ENCODE measurements around the gene ERO1B. TPM values are rescaled to one million over a fixed set of nuclear protein-coding genes. Genes with fewer than 3 reads are reported as not detected.

The ERO1B gene
- total RNA-seq, 2 donors from 2014 or later: 4.9 to 5.6 TPM

GRCh38 chr1:236302941-236303340, 21.2 kb upstream of the ERO1B start:
- no peak for TF ChIP-seq CTCF (conservative IDR thresholded peaks at IDR 0.05)
- Mint-ChIP-seq H3K36me3 (ENCODE audit: low read depth) (no peaks in the 10 kb centered on the region), H3K9me3 (peaks cover 5% of the 10 kb centered on the region), H3K4me1 (peaks cover 2% of the 10 kb centered on the region), H3K4me3 (no peak overlapping the region), H3K27me3 (ENCODE audit: insufficient read depth) (no peaks in the 10 kb centered on the region), H3K27ac (no peak overlapping the region)
- WGBS, 2 experiments (ENCODE audit: insufficient coverage in 1 of 2, insufficient read length in 1 of 2): 100% methylated on average over 2 of the region's 2 CpGs; no CpG with 5 or more reads in 1 of the 2 experiments
- no peak for DNase-seq
- H3K4me1 ChIP-seq (ENCODE audit: control insufficient read depth, insufficient read depth, low read length): no peaks in the 10 kb centered on the region
- H3K27me3 ChIP-seq (ENCODE audit: control insufficient read depth, insufficient read depth, low read length, poor library complexity, severe bottlenecking): no peaks in the 10 kb centered on the region
- H3K9me3 ChIP-seq (ENCODE audit: control insufficient read depth, low read length): no peaks in the 10 kb centered on the region
- no peak overlapping the region for H3K4me3 ChIP-seq (ENCODE audit: low read length)
- no peak overlapping the region for H3K27ac ChIP-seq (ENCODE audit: low read depth, low read length)
- H3K9ac ChIP-seq (ENCODE audit: extremely low read depth, low read length, poor library complexity, severe bottlenecking): no peak overlapping the region
- H3K36me3 ChIP-seq (ENCODE audit: control insufficient read depth, insufficient read depth, low read length): no peaks in the 10 kb centered on the region

- Histone ChIP-seq H3K27ac (ENCODE audit: low read depth, low read length) (no peak overlapping the region), H3K27me3 (ENCODE audit: control insufficient read depth, insufficient read depth, low read length, poor library complexity, severe bottlenecking) (no peaks in the 10 kb centered on the region), H3K9ac (ENCODE audit: extremely low read depth, low read length, poor library complexity, severe bottlenecking) (no peak overlapping the region), H3K36me3 (ENCODE audit: control insufficient read depth, insufficient read depth, low read length) (no peaks in the 10 kb centered on the region), H3K9me3 (ENCODE audit: control insufficient read depth, low read length) (no peaks in the 10 kb centered on the region), H3K4me1 (ENCODE audit: control insufficient read depth, insufficient read depth, low read length) (no peaks in the 10 kb centered on the region), H3K4me3 (ENCODE audit: low read length) (no peak overlapping the region)
- Mint-ChIP-seq H3K36me3 (ENCODE audit: low read depth) (no peaks in the 10 kb centered on the region), H3K27me3 (ENCODE audit: insufficient read depth) (no peaks in the 10 kb centered on the region), H3K4me1 (peaks cover 2% of the 10 kb centered on the region), H3K9me3 (peaks cover 5% of the 10 kb centered on the region), H3K4me3 (no peak overlapping the region), H3K27ac (no peak overlapping the region)
- TF ChIP-seq CTCF (conservative IDR thresholded peaks at IDR 0.05): no peak
- WGBS, 2 experiments (ENCODE audit: insufficient coverage in 1 of 2, insufficient read length in 1 of 2): 57 to 77% methylated on average over 2 of the region's 2 CpGs
- no peak for DNase-seq
These were observed 20.2 kb upstream of the ERO1B start for GRCh38 chr1:236301958-236302335.

- 85 to 90% methylated on average over 10 to 15 of the region's 16 CpGs for WGBS, 2 experiments (ENCODE audit: insufficient coverage in 1 of 2, insufficient read length in 1 of 2)
- Mint-ChIP-seq H3K27ac (no peak overlapping the region), H3K4me1 (peaks cover 2% of the 10 kb centered on the region), H3K4me3 (no peak overlapping the region), H3K36me3 (ENCODE audit: low read depth) (no peaks in the 10 kb centered on the region), H3K9me3 (peaks cover 5% of the 10 kb centered on the region), H3K27me3 (ENCODE audit: insufficient read depth) (no peaks in the 10 kb centered on the region)
- no peaks in the 10 kb centered on the region for H3K27me3 ChIP-seq (ENCODE audit: control insufficient read depth, insufficient read depth, low read length, poor library complexity, severe bottlenecking)
- H3K4me1 ChIP-seq (ENCODE audit: control insufficient read depth, insufficient read depth, low read length): no peaks in the 10 kb centered on the region
- H3K36me3 ChIP-seq (ENCODE audit: control insufficient read depth, insufficient read depth, low read length): no peaks in the 10 kb centered on the region
- no peak overlapping the region for H3K9ac ChIP-seq (ENCODE audit: extremely low read depth, low read length, poor library complexity, severe bottlenecking)
- no peaks in the 10 kb centered on the region for H3K9me3 ChIP-seq (ENCODE audit: control insufficient read depth, low read length)
- DNase-seq: no peak
- no peak overlapping the region for H3K4me3 ChIP-seq (ENCODE audit: low read length)
- TF ChIP-seq CTCF (conservative IDR thresholded peaks at IDR 0.05): no peak
- H3K27ac ChIP-seq (ENCODE audit: low read depth, low read length): no peak overlapping the region
These were observed 19.6 kb upstream of the ERO1B start for GRCh38 chr1:236301080-236301957.
